ENCODE results near the gene PARP8.
"Not testable (repeated sequence)": the region's sequence is repeated elsewhere in the genome, so short reads cannot be mapped to it uniquely, and the experiment has no call there.

GRCh38 chr5:50673444-50673843 is 7.0 kb downstream of the PARP8 start:
- TF ChIP-seq, protein P1, sequence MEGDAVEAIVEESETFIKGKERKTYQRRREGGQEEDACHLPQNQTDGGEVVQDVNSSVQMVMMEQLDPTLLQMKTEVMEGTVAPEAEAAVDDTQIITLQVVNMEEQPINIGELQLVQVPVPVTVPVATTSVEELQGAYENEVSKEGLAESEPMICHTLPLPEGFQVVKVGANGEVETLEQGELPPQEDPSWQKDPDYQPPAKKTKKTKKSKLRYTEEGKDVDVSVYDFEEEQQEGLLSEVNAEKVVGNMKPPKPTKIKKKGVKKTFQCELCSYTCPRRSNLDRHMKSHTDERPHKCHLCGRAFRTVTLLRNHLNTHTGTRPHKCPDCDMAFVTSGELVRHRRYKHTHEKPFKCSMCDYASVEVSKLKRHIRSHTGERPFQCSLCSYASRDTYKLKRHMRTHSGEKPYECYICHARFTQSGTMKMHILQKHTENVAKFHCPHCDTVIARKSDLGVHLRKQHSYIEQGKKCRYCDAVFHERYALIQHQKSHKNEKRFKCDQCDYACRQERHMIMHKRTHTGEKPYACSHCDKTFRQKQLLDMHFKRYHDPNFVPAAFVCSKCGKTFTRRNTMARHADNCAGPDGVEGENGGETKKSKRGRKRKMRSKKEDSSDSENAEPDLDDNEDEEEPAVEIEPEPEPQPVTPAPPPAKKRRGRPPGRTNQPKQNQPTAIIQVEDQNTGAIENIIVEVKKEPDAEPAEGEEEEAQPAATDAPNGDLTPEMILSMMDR (conservative IDR thresholded peaks at IDR 0.05; ENCODE audit: low read length) = not testable (repeated sequence)
- TF ChIP-seq EZH2phosphoT487 (IDR thresholded peaks at IDR 0.05; ENCODE audit: borderline replicate concordance, low read depth, low read length) = not testable (repeated sequence)

All from OCI-LY7 (cell line).